Liver (tissue), 9 donors: ENCODE measurements around the gene GART. TPM values are rescaled to one million over a fixed set of nuclear protein-coding genes. Genes with fewer than 3 reads are reported as not detected.

Source experiments
- DNase-seq: peaks from one replicate; pipeline ENCODE4 v3.0.0-alpha.2; 2017; ENCODE audit warnings: low spot score
- H3K27ac ChIP-seq, 2 donors: one replicate each; pipeline ENCODE4 v1.7.0; 2013; ENCODE audit warnings: inconsistent platforms in 2 of 2, low read length in 2 of 2, control low read depth in 1 of 2, low read depth in 1 of 2, mild to moderate bottlenecking in 1 of 2
- H3K27me3 ChIP-seq, 4 donors: one replicate each; pipeline versions ENCODE4 v1.6.1 to v1.7.0; 2013; ENCODE audit warnings: low read length in 3 of 4, inconsistent platforms in 1 of 4, mild to moderate bottlenecking in 1 of 4, moderate library complexity in 1 of 4; ENCODE audit not compliant: control insufficient read depth in 4 of 4, insufficient read depth in 4 of 4
- H3K36me3 ChIP-seq, 4 donors: one replicate each; pipeline versions ENCODE4 v1.6.1 to v1.7.0; 2013; ENCODE audit warnings: low read length in 3 of 4, mild to moderate bottlenecking in 3 of 4, low read depth in 1 of 4, moderate library complexity in 1 of 4; ENCODE audit not compliant: control insufficient read depth in 4 of 4, insufficient read depth in 3 of 4
- H3K4me1 ChIP-seq, 4 donors: one replicate each; pipeline versions ENCODE4 v1.6.1 to v1.7.0; 2013; ENCODE audit warnings: low read length in 3 of 4, mild to moderate bottlenecking in 3 of 4, moderate library complexity in 1 of 4; ENCODE audit not compliant: control insufficient read depth in 4 of 4, insufficient read depth in 4 of 4
- H3K4me3 ChIP-seq, 3 donors: one replicate each; pipeline versions ENCODE4 v1.6.1 to v1.7.0; 2013; ENCODE audit warnings: low read length in 3 of 3, control low read depth in 1 of 3, low read depth in 1 of 3, mild to moderate bottlenecking in 1 of 3
- H3K9ac ChIP-seq, 2 donors: one replicate each; pipeline ENCODE4 v1.7.0; 2013; ENCODE audit warnings: low read length in 2 of 2, mild to moderate bottlenecking in 2 of 2, moderate library complexity in 2 of 2, control low read depth in 1 of 2, low read depth in 1 of 2
- H3K9me3 ChIP-seq, 4 donors: one replicate each; pipeline versions ENCODE4 v1.6.1 to v1.7.0; 2013; ENCODE audit warnings: low read length in 3 of 4; ENCODE audit not compliant: control insufficient read depth in 4 of 4
- EGR1 ChIP-seq, 2 donors: IDR thresholded peaks; 2 replicates each; pipeline ENCODE4 v1.6.1; 2016 to 2018; ENCODE audit warnings: antibody characterized with exemption in 2 of 2, low read depth in 2 of 2
- FOXA1 ChIP-seq: IDR thresholded peaks from 2 replicates; pipeline ENCODE4 v1.6.1; 2016; ENCODE audit warnings: antibody characterized with exemption
- FOXA2 ChIP-seq: IDR thresholded peaks from 2 replicates; pipeline ENCODE4 v1.6.1; 2016; ENCODE audit warnings: antibody characterized with exemption
- GABPA ChIP-seq, 2 donors: IDR thresholded peaks in 1 of 2; conservative IDR thresholded peaks in 1 of 2; 2 replicates each; pipeline ENCODE4 v1.6.1; 2016; ENCODE audit warnings: antibody characterized with exemption in 2 of 2, mild to moderate bottlenecking in 1 of 2, moderate library complexity in 1 of 2
- HNF4A ChIP-seq, 2 donors: conservative IDR thresholded peaks; 2 replicates each; pipeline ENCODE4 v1.6.1; 2016; ENCODE audit warnings: antibody characterized with exemption in 2 of 2, mild to moderate bottlenecking in 2 of 2
- HNF4G ChIP-seq: IDR thresholded peaks from 2 replicates; pipeline ENCODE4 v1.6.1; 2016; ENCODE audit warnings: antibody characterized with exemption
- JUND ChIP-seq, 2 donors: IDR thresholded peaks; 2 replicates each; pipeline ENCODE4 v1.6.1; 2016; ENCODE audit warnings: antibody characterized with exemption in 2 of 2
- NR2F2 ChIP-seq: IDR thresholded peaks from 2 replicates; pipeline ENCODE4 v1.6.1; 2016; ENCODE audit warnings: antibody characterized with exemption
- RXRA ChIP-seq, 2 donors: IDR thresholded peaks; 2 replicates each; pipeline ENCODE4 v1.6.1; 2017 to 2018; ENCODE audit warnings: antibody characterized with exemption in 2 of 2, mild to moderate bottlenecking in 1 of 2
- SP1 ChIP-seq: IDR thresholded peaks from 2 replicates; pipeline ENCODE4 v1.6.1; 2018; ENCODE audit warnings: antibody characterized with exemption, mild to moderate bottlenecking
- TAF1 ChIP-seq: conservative IDR thresholded peaks from 2 replicates; pipeline ENCODE4 v1.6.1; 2016; ENCODE audit warnings: antibody characterized with exemption, mild to moderate bottlenecking
- YY1 ChIP-seq: IDR thresholded peaks from 2 replicates; pipeline ENCODE4 v1.6.1; 2016; ENCODE audit warnings: antibody characterized with exemption, mild to moderate bottlenecking
- WGBS: extraction: QIAGEN DNeasy Blood & Tissue Kit; methylation state at CpG from one replicate; pipeline ENCODE4 v1.1.7; 2013; 5-methylcytosine and 5-hydroxymethylcytosine counted together
- polyA plus RNA-seq, 2 donors: library from polyadenylated mRNA; stranded (reverse) in 1 of 2; unstranded in 1 of 2; fragments of 200-250 nt in 1 of 2; fragments of >200 nt in 1 of 2; fragmentation: Nextera tagmentation in 1 of 2; extraction: Ambion mirVana in 1 of 2; gene quantifications; one replicate each; pipeline versions ENCODE4 v1.2.1 to v1.2.3, GENCODE V29; 2013 to 2015
- total RNA-seq, 2 donors: library from RNA; depleted of rRNA; stranded (reverse); fragments of >200 nt; gene quantifications; one replicate each; pipeline ENCODE4 v1.2.3, GENCODE V29; 2014
- TF ChIP-seq, protein P1 (sequence below): fragments of 150-350 bp; IDR thresholded peaks from 2 replicates; pipeline ENCODE4 v1.5.1; 2017; ENCODE audit warnings: improper control_type of control experiment, low read depth, low read length; ENCODE audit not compliant: missing input control
- TF ChIP-seq, protein P2 (sequence below): IDR thresholded peaks from 2 replicates; pipeline ENCODE4 v1.6.1; 2016; ENCODE audit warnings: antibody characterized with exemption
- TF ChIP-seq, protein P3 (sequence below): IDR thresholded peaks from 2 replicates; pipeline ENCODE4 v1.6.1; 2016; ENCODE audit warnings: antibody characterized with exemption, mild to moderate bottlenecking
- donor health status: healthy.
- donor health status: healthy.
- donor health status: healthy.
- donor health status: healthy.
- donor health status: healthy.

Gene GART
- total and polyA plus RNA-seq, 4 donors = 15.7 to 76.8 (median 32.0) TPM

DNA sequence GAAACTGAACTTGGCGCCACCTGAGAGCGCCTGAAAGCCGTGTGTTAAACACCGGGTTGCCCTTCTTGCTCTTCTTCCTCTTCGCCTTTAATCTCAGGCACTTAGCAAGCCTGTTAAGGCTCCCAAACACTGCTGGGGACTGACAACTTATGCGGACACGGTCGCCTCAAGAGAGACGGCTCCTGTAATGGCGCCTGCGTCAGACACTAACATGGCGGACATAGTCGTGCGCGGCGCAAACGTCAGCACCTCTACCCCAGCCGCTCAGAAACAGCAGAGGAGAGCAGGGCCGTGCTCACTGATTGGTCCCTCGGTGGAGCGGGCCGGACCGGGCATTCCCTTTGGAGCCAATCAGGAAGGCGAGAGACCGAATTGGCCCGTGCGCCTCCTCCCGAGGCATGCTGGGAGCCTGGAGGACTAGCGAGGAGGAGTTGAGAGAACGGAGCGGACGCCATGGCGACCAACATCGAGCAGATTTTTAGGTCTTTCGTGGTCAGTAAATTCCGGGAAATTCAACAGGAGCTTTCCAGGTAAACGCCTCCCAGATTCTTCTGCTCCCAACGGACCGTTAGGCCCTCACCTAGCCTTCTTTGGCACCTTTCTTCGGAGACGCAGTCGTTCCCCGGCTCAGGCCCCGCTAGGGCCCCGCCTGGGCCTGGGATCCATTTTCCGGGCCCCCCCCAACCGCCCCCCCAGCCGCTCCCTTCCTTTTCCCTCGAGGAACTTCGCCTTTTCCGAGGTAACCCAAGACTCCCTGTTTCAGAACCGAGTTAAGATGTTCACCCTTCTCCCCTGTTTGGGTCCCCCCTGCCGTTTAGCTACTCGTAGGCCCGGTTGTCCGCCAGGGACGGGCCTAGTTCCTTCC is 955 bp upstream of the GART start, which contains the start of gene SON (continued):
- TF ChIP-seq, protein P1, sequence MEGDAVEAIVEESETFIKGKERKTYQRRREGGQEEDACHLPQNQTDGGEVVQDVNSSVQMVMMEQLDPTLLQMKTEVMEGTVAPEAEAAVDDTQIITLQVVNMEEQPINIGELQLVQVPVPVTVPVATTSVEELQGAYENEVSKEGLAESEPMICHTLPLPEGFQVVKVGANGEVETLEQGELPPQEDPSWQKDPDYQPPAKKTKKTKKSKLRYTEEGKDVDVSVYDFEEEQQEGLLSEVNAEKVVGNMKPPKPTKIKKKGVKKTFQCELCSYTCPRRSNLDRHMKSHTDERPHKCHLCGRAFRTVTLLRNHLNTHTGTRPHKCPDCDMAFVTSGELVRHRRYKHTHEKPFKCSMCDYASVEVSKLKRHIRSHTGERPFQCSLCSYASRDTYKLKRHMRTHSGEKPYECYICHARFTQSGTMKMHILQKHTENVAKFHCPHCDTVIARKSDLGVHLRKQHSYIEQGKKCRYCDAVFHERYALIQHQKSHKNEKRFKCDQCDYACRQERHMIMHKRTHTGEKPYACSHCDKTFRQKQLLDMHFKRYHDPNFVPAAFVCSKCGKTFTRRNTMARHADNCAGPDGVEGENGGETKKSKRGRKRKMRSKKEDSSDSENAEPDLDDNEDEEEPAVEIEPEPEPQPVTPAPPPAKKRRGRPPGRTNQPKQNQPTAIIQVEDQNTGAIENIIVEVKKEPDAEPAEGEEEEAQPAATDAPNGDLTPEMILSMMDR = no peak

DNA sequence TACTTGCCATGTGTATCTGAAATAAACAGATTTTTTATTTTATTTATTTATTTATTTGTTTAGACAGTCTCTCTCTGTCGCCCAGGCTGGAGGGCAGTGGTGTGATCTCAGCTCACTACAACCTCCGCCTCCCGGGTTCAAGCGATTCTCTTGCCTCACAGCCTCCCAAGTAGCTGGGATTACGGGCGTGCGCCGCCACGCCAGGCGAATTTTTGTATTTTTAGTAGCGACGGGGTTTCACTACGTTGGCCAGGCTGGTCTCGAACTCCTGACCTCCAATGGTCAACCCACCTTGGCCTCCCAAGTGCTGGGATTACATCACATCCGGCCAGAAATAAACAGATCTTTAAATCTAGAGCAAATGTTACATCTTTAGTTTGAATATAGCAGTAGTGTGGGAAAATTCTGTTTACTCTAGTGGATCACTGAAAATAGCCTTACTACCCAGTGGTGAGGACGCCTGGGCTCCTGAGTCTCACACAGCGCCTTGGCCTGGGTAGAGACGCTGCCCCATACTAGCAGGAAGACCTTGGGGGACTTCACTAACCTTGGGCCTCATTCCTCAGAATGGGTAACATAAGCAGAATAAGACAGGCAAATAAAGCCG is 709 bp downstream of the GART start:
- peaks cover 0 to 21% (median 15%) of the 10 kb centered on the region in 4 donors for H3K36me3 ChIP-seq
- H3K27ac ChIP-seq = peak overlapping the region; percentile 99
- H3K4me1 ChIP-seq = peaks cover 3 to 37% (median 13%) of the 10 kb centered on the region in 4 donors

DNA sequence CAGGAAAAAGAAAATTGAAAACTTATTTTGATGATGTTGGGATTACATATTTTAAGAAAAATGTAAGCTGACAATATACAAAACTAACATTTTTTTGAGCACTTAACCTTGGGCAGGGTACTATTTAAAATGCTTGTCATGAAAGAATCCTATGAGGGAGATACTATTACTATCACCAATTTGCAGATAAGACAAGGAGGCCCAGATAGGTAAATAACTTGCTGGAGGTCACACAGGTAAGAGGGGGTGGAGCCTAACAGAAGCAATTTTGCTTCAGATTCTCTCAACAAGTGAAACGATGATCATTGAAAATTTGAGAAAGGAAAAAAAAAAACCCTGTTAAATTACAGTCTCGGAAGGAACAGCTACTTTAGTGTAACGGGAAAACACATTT is 1.2 kb downstream of the GART start:
- Histone ChIP-seq H3K27me3 (no peaks in the 10 kb centered on the region), H3K27ac (no peak overlapping the region), H3K4me3 (peak overlapping the region in 1 of 3 donors; percentile 82), H3K9me3 (no peaks in the 10 kb centered on the region), H3K4me1 (peaks cover 3 to 32% (median 13%) of the 10 kb centered on the region in 4 donors), H3K9ac (no peak overlapping the region), H3K36me3 (peaks cover 0 to 26% (median 17%) of the 10 kb centered on the region in 4 donors)
- no peak for DNase-seq
- WGBS = 76% methylated on average over 3 of the region's 3 CpGs
- TF ChIP-seq EGR1 (IDR thresholded peaks at IDR 0.05; ENCODE audit: low read depth in 2 of 2) = no peak
- TF ChIP-seq RXRA (IDR thresholded peaks at IDR 0.05) = no peak
- TF ChIP-seq, protein P1 = no peak
- TF ChIP-seq HNF4A (conservative IDR thresholded peaks at IDR 0.05) = no peak
- no peak for TF ChIP-seq HNF4G
- TF ChIP-seq, protein P2, sequence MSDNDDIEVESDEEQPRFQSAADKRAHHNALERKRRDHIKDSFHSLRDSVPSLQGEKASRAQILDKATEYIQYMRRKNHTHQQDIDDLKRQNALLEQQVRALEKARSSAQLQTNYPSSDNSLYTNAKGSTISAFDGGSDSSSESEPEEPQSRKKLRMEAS = no peak
- no peak for TF ChIP-seq NR2F2
- TF ChIP-seq JUND (IDR thresholded peaks at IDR 0.05) = no peak
- no peak for TF ChIP-seq TAF1
- no peak for TF ChIP-seq YY1
- TF ChIP-seq, protein P3, sequence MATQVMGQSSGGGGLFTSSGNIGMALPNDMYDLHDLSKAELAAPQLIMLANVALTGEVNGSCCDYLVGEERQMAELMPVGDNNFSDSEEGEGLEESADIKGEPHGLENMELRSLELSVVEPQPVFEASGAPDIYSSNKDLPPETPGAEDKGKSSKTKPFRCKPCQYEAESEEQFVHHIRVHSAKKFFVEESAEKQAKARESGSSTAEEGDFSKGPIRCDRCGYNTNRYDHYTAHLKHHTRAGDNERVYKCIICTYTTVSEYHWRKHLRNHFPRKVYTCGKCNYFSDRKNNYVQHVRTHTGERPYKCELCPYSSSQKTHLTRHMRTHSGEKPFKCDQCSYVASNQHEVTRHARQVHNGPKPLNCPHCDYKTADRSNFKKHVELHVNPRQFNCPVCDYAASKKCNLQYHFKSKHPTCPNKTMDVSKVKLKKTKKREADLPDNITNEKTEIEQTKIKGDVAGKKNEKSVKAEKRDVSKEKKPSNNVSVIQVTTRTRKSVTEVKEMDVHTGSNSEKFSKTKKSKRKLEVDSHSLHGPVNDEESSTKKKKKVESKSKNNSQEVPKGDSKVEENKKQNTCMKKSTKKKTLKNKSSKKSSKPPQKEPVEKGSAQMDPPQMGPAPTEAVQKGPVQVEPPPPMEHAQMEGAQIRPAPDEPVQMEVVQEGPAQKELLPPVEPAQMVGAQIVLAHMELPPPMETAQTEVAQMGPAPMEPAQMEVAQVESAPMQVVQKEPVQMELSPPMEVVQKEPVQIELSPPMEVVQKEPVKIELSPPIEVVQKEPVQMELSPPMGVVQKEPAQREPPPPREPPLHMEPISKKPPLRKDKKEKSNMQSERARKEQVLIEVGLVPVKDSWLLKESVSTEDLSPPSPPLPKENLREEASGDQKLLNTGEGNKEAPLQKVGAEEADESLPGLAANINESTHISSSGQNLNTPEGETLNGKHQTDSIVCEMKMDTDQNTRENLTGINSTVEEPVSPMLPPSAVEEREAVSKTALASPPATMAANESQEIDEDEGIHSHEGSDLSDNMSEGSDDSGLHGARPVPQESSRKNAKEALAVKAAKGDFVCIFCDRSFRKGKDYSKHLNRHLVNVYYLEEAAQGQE = no peak
- TF ChIP-seq SP1 = no peak
- TF ChIP-seq FOXA2 = no peak

More for the DNA sequence above, 709 bp downstream of the GART start:
- Histone ChIP-seq H3K9ac (peak overlapping the region; percentile 92 to 95), H3K4me3 (peak overlapping the region; percentile 82 to 94 (median 91)), H3K9me3 (no peaks in the 10 kb centered on the region), H3K27me3 (no peaks in the 10 kb centered on the region)
- DNase-seq = no peak
- TF ChIP-seq GABPA (IDR thresholded peaks at IDR 0.05 in 1 of 2, conservative IDR thresholded peaks at IDR 0.05 in 1 of 2) = no peak
- no peak for TF ChIP-seq EGR1 (IDR thresholded peaks at IDR 0.05; ENCODE audit: low read depth in 2 of 2)
- no peak for TF ChIP-seq JUND (IDR thresholded peaks at IDR 0.05)
- TF ChIP-seq FOXA1 = no peak
- TF ChIP-seq, protein P3 = no peak
- 39% methylated on average over 19 of the region's 19 CpGs for WGBS
